ENCODE data around the gene LY86. TPM values are rescaled to one million over a fixed set of nuclear protein-coding genes. Genes with fewer than 3 reads are reported as not detected.

Gene LY86
- not detected in 3 replicates for total RNA-seq
- long read RNA-seq: 0 reads

GRCh38 chr6:6588064-6588923, at the start of gene LY86:
Gene LY86 (plus strand): TSS chr6:6588720. CDS start chr6:6588735, 15 bp downstream.
- Mint-ChIP-seq H3K27me3 (ENCODE audit: low read depth) (peaks cover 7% of the 10 kb centered on the region), H3K36me3 (ENCODE audit: low read depth) (no peaks in the 10 kb centered on the region), H3K27ac (ENCODE audit: unreplicated experiment) (no peak within 1 kb of the TSS), H3K4me3 (ENCODE audit: unreplicated experiment) (no peak within 1 kb of the TSS), H3K4me1 (ENCODE audit: low read depth) (no peaks in the 10 kb centered on the region), H3K9me3 (ENCODE audit: low read depth) (no peaks in the 10 kb centered on the region)
- TF ChIP-seq, protein P1, sequence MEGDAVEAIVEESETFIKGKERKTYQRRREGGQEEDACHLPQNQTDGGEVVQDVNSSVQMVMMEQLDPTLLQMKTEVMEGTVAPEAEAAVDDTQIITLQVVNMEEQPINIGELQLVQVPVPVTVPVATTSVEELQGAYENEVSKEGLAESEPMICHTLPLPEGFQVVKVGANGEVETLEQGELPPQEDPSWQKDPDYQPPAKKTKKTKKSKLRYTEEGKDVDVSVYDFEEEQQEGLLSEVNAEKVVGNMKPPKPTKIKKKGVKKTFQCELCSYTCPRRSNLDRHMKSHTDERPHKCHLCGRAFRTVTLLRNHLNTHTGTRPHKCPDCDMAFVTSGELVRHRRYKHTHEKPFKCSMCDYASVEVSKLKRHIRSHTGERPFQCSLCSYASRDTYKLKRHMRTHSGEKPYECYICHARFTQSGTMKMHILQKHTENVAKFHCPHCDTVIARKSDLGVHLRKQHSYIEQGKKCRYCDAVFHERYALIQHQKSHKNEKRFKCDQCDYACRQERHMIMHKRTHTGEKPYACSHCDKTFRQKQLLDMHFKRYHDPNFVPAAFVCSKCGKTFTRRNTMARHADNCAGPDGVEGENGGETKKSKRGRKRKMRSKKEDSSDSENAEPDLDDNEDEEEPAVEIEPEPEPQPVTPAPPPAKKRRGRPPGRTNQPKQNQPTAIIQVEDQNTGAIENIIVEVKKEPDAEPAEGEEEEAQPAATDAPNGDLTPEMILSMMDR (IDR thresholded peaks at IDR 0.05): no peak
- no peak for DNase-seq (ENCODE audit: low spot score)

DNA sequence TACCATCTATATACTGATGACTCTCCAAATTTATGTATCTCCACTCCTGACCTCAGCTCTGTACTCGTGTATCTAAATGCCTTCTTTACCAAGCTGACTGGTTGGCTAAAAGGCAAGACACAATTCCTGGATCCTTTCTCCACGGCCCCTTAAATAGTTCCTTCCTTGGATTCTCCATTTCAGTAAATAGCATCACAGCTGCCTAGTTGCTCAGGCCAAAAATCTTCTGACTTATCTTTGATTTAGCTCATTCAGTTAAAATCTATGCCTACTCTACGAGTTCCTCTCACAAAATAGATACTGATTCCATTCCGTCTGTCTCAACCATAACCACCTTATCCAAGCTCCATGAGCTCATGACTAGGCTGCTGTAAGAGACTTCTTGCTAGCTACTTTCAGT, 49.5 kb upstream of the LY86 start:
- H3K27ac Mint-ChIP-seq (ENCODE audit: unreplicated experiment): no peak overlapping the region
- H3K27me3 Mint-ChIP-seq (ENCODE audit: low read depth): peaks cover 51% of the 10 kb centered on the region
- DNase-seq (ENCODE audit: low spot score): no peak
- H3K36me3 Mint-ChIP-seq (ENCODE audit: low read depth): peaks cover 2% of the 10 kb centered on the region
- TF ChIP-seq, protein P1 (IDR thresholded peaks at IDR 0.05): no peak
- peaks cover 9% of the 10 kb centered on the region for H3K9me3 Mint-ChIP-seq (ENCODE audit: low read depth)
- H3K4me3 Mint-ChIP-seq (ENCODE audit: unreplicated experiment): no peak overlapping the region
- peaks cover 3% of the 10 kb centered on the region for H3K4me1 Mint-ChIP-seq (ENCODE audit: low read depth)

DNA sequence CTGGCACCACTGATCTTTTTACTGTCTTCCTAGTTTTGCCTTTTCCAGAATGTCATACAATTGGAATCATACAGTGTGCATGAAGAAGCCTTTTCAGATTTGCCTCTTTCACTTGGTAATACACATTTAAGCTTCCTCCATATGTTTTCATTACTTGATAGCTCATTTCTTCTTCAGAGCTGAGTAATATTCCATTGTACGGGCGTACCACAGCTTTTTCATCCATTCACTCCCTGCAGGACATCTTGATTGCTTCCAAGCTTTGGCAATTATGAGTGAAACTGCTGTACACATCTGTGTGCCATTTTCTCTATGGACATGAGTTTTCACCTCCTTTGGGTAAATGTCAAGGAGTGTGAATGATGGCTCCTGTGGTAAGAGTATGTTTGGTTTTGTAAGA, 46.2 kb upstream of the LY86 start:
- TF ChIP-seq, protein P1 (IDR thresholded peaks at IDR 0.05): no peak
- no peak overlapping the region for H3K27ac Mint-ChIP-seq (ENCODE audit: unreplicated experiment)
- no peak overlapping the region for H3K4me3 Mint-ChIP-seq (ENCODE audit: unreplicated experiment)
- peaks cover 10% of the 10 kb centered on the region for H3K4me1 Mint-ChIP-seq (ENCODE audit: low read depth)
- H3K27me3 Mint-ChIP-seq (ENCODE audit: low read depth): peaks cover 51% of the 10 kb centered on the region
- peaks cover 2% of the 10 kb centered on the region for H3K36me3 Mint-ChIP-seq (ENCODE audit: low read depth)
- DNase-seq (ENCODE audit: low spot score): no peak
- H3K9me3 Mint-ChIP-seq (ENCODE audit: low read depth): peaks cover 9% of the 10 kb centered on the region

GRCh38 chr6:6543181-6543879, 45.2 kb upstream of the LY86 start:
- TF ChIP-seq, protein P1 (IDR thresholded peaks at IDR 0.05): no peak
- Mint-ChIP-seq H3K4me1 (ENCODE audit: low read depth) (peaks cover 14% of the 10 kb centered on the region), H3K9me3 (ENCODE audit: low read depth) (peaks cover 9% of the 10 kb centered on the region), H3K4me3 (ENCODE audit: unreplicated experiment) (no peak overlapping the region), H3K27me3 (ENCODE audit: low read depth) (peaks cover 49% of the 10 kb centered on the region), H3K27ac (ENCODE audit: unreplicated experiment) (no peak overlapping the region), H3K36me3 (ENCODE audit: low read depth) (peaks cover 2% of the 10 kb centered on the region)
- no peak for DNase-seq (ENCODE audit: low spot score)

GRCh38 chr6:6545616-6546317, 42.8 kb upstream of the LY86 start:
- H3K36me3 Mint-ChIP-seq (ENCODE audit: low read depth): peaks cover 2% of the 10 kb centered on the region
- H3K4me3 Mint-ChIP-seq (ENCODE audit: unreplicated experiment): peak overlapping the region; percentile 67
- TF ChIP-seq, protein P1 (IDR thresholded peaks at IDR 0.05): no peak
- no peak for DNase-seq (ENCODE audit: low spot score)
- peak overlapping the region; percentile 36 for H3K27ac Mint-ChIP-seq (ENCODE audit: unreplicated experiment)
- peaks cover 12% of the 10 kb centered on the region for H3K4me1 Mint-ChIP-seq (ENCODE audit: low read depth)
- peaks cover 9% of the 10 kb centered on the region for H3K9me3 Mint-ChIP-seq (ENCODE audit: low read depth)
- peaks cover 40% of the 10 kb centered on the region for H3K27me3 Mint-ChIP-seq (ENCODE audit: low read depth)
